Nephron progenitor cell (in vitro differentiated cells): ENCODE measurements around the gene RASD1.

Experiments
- DNase-seq: peaks from one replicate; pipeline ENCODE4 v3.0.0; 2021
- H3K27ac Mint-ChIP-seq: 2 replicates; pipeline ENCODE4 v1.8.0; 2021; ENCODE audit warnings: mild to moderate bottlenecking, moderate library complexity, mixed read lengths
- H3K27me3 Mint-ChIP-seq: 2 replicates; pipeline ENCODE4 v1.8.0; 2021; ENCODE audit warnings: mild to moderate bottlenecking, low read depth, mixed read lengths; ENCODE audit not compliant: poor library complexity
- H3K36me3 Mint-ChIP-seq: 2 replicates; pipeline ENCODE4 v1.8.0; 2021; ENCODE audit warnings: low read depth, mixed read lengths
- H3K4me1 Mint-ChIP-seq: 2 replicates; pipeline ENCODE4 v1.8.0; 2021; ENCODE audit warnings: mixed read lengths
- H3K4me3 Mint-ChIP-seq: 2 replicates; pipeline ENCODE4 v1.8.0; 2021; ENCODE audit warnings: mild to moderate bottlenecking, moderate library complexity, mixed read lengths
- H3K9me3 Mint-ChIP-seq: 2 replicates; pipeline ENCODE4 v1.8.0; 2021; ENCODE audit warnings: mild to moderate bottlenecking, moderate library complexity, mixed read lengths
- TF ChIP-seq, protein P1 (sequence below): fragments of 200-600 bp; sonication (generic); IDR thresholded peaks from 2 replicates; pipeline ENCODE4 v1.5.0; 2021; ENCODE audit warnings: antibody characterized with exemption

RASD1 gene

DNA sequence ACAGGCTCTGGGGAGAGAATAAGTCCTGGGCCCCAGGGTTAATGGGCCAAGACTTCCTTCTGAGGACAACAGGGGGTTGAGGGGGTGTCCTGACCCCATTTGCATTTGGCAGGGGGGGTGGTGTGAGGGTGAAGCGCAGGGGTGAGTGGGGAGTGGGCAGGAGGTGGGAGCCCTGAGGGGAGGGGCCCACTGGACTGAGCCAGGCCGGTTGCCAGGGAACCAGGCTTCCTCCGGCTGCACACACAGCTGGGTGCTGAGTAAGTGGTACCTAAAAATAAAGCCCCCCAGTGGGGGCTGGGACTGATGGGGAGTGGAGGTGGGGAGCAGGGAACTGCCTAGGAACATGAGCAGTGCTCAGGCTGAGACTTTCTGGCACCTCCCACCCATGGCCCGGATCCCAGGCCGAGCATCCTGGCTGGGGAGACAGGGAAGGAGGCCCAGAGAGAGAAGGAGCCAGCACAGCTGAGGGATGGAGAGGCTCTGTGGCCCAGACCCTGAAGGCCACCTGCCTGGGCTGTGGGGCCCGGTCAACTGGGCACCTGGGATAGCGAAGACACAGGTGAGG is 7.5 kb upstream of the RASD1 start:
- H3K4me3 Mint-ChIP-seq: no peak overlapping the region
- no peaks in the 10 kb centered on the region for H3K9me3 Mint-ChIP-seq
- DNase-seq: no peak
- H3K36me3 Mint-ChIP-seq: no peaks in the 10 kb centered on the region
- no peak overlapping the region for H3K27ac Mint-ChIP-seq
- peaks cover 23% of the 10 kb centered on the region for H3K27me3 Mint-ChIP-seq
- TF ChIP-seq, protein P1, sequence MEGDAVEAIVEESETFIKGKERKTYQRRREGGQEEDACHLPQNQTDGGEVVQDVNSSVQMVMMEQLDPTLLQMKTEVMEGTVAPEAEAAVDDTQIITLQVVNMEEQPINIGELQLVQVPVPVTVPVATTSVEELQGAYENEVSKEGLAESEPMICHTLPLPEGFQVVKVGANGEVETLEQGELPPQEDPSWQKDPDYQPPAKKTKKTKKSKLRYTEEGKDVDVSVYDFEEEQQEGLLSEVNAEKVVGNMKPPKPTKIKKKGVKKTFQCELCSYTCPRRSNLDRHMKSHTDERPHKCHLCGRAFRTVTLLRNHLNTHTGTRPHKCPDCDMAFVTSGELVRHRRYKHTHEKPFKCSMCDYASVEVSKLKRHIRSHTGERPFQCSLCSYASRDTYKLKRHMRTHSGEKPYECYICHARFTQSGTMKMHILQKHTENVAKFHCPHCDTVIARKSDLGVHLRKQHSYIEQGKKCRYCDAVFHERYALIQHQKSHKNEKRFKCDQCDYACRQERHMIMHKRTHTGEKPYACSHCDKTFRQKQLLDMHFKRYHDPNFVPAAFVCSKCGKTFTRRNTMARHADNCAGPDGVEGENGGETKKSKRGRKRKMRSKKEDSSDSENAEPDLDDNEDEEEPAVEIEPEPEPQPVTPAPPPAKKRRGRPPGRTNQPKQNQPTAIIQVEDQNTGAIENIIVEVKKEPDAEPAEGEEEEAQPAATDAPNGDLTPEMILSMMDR: no peak
- peaks cover 11% of the 10 kb centered on the region for H3K4me1 Mint-ChIP-seq

DNA sequence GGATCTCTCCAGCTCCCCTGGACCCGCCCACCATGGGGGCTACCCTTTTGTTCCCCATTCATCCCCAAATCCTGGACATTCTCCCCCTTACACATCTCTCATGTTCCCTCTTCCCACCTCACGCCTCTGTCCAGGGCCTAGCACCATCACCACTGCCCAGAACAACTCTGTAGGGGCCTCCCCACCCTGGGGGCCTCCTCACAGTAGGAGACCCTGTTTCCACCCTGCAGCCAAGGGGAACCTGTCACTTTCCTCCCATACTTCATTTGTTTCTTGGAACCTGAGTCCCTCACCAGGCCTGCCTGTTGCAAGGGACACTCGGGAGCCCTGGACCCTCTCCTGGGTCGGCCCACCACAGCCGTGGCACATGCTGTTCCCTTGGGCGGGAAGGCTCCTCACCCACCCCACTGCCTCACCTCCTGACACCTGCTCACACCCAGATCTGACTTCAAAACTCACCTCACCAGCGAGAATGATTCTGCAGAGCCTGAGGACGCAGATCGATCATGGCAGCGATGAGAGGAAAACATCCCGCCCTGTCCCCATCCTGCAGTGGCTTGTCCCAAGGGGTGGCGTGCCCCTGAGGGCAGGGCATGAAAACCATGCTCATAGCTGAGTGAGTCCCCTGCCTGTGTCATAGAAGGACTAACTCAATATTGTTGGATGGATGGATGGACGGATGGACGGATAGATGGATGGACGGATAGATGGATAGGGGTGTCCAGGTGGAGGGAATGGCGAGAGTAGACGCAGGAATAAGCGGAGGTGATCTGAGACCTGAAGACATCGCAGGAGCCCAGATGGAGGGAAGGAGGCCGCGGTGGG is 6.8 kb upstream of the RASD1 start:
- H3K27me3 Mint-ChIP-seq: peaks cover 27% of the 10 kb centered on the region
- TF ChIP-seq, protein P1: no peak
- no peaks in the 10 kb centered on the region for H3K9me3 Mint-ChIP-seq
- H3K27ac Mint-ChIP-seq: peak overlapping the region; percentile 67
- no peak for DNase-seq
- no peaks in the 10 kb centered on the region for H3K36me3 Mint-ChIP-seq
- H3K4me3 Mint-ChIP-seq: no peak overlapping the region
- H3K4me1 Mint-ChIP-seq: peaks cover 11% of the 10 kb centered on the region

DNA sequence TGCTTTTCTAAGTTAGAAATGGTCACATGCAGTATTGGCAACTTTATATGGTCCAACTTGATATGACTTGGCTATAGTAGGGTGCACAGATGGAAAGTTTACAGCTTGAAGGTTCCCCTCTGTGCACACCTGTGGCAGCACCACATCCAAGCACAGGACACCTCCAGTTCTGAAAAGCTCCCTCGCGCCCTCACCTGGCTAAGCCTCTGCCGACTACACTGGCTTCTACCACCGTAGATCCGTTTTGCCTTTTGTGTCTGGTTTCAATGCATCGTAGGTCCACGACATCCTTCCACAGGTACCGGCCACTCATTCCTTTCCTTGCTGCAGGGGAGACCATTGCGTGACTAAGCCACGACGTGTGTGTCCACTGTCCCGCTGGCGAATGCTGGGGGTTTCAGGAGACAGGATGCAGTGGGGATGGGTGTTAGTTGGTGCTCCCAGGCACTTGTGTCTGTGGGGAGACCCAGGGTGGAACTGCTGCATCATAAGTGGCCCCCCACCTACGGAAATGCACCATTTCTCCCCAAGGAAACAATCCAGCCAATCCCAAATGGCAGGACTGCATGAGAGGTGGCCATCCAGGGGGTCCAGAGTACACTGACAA is 4.9 kb upstream of the RASD1 start:
- Mint-ChIP-seq H3K36me3 (no peaks in the 10 kb centered on the region), H3K27me3 (peaks cover 37% of the 10 kb centered on the region), H3K9me3 (no peaks in the 10 kb centered on the region), H3K4me1 (peaks cover 11% of the 10 kb centered on the region), H3K27ac (no peak overlapping the region), H3K4me3 (no peak overlapping the region)
- TF ChIP-seq, protein P1: no peak
- no peak for DNase-seq

DNA sequence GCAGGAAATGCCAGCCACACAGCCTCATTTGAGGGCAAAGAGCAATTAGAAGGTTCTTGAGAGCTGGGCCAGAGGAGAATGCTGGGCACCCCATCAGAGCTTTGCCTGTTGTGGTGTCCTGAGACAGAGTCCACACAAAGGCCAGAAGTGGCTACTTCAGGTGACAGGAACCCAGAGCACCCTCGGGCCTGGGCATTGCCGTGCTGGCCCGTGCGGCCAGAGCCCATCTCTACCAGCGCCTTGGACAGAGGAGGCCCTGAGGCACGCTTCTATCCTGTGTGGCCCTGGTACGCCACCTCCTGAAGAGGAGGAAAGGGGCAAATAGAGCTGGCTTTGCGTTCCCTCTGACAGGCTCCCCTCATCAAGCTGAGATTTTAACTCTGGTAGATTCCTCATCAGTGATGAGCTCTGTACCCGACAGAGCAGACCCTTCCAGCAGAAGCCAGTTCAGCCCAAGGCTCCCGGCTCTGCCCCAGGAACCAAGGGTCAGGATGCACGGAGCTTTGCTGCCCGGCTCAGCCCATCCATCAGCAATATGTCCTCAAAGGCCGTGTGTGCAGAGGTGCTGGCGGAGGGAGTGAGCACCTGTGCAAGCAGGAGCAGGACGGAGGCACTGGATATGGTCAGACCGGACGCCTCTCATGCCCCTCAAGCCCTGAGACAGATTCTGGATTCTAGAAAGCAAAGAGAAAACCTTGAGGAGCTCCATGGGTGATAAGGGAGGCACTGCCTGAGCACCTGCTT is 3.4 kb upstream of the RASD1 start:
- H3K27ac Mint-ChIP-seq: no peak overlapping the region
- H3K9me3 Mint-ChIP-seq: no peaks in the 10 kb centered on the region
- no peak overlapping the region for H3K4me3 Mint-ChIP-seq
- H3K4me1 Mint-ChIP-seq: peaks cover 20% of the 10 kb centered on the region
- TF ChIP-seq, protein P1: no peak
- H3K36me3 Mint-ChIP-seq: no peaks in the 10 kb centered on the region
- DNase-seq: no peak
- H3K27me3 Mint-ChIP-seq: peaks cover 52% of the 10 kb centered on the region

DNA sequence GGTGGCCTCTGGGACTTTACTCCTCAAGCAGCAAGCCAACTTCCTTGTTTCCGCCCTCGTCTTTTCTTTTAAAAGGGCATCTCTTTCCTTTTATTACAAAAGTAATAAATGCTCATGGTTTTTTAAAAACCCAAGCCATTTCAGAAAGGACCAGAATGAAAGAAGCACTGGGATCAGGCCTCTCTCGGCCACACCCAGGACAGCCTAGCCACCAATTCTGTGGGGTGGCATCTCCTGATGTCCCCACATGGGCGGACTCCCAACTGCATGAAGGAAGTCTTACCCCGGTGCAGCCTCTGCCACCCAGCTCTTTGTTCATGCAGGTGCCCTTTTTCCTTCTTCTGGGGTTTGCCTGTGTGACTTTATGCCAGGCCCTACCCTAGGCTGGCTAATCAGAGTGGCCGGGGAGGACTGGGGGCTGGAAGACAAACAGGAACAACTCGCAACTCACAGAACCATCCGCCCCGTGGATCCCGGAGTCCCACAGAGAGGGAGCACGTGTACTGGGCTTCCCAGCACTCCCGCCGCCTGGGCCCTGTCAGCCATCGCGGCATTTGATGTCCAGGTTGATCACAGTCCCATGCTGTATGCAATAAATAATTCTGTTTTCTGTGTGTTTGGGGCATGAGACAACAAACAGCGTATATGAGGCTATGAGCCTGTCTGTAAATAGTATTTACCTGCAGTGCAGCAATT is 2.6 kb upstream of the RASD1 start:
- Mint-ChIP-seq H3K4me1 (peaks cover 19% of the 10 kb centered on the region), H3K27ac (no peak overlapping the region), H3K36me3 (no peaks in the 10 kb centered on the region), H3K4me3 (no peak overlapping the region), H3K9me3 (no peaks in the 10 kb centered on the region), H3K27me3 (peaks cover 60% of the 10 kb centered on the region)
- DNase-seq: no peak
- TF ChIP-seq, protein P1: no peak
